Measurements from ENCODE around the gene SLC1A7. TPM values are rescaled to one million over a fixed set of nuclear protein-coding genes. Genes with fewer than 3 reads are reported as not detected.

The SLC1A7 gene
- polyA plus RNA-seq, 1 donor from 2014 or later = not detected

DNA sequence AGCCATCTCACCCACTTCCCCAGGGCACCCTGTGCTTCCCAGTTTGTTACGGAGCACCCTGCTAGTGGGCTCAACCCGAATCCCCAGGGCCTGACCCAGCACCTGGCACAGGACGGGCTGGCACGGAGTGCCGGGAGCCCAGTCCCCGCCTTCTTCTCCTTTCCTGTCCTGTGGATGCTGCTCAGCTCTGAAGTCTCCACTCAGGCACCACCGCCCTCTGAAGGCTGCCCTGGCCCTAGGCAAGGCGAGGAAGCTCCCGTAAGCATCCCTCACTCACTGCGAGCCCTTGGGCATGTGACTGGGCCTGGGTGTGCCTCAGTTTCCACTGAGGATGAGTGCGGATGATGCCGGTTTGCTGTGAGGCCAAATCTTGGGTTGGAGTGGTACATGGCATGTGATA is 21.8 kb downstream of the SLC1A7 start:
- H3F3A ChIP-seq (ENCODE audit: insufficient read depth, low read length, poor library complexity, severe bottlenecking) = no peaks in the 10 kb centered on the region
- no peaks in the 10 kb centered on the region for H3K27me3 ChIP-seq (ENCODE audit: insufficient read depth, low read depth, low read length)
- no peak for TF ChIP-seq MXI1 (conservative IDR thresholded peaks at IDR 0.05; ENCODE audit: poor library complexity, severe bottlenecking)
- TF ChIP-seq EZH2 (IDR thresholded peaks at IDR 0.05; ENCODE audit: borderline replicate concordance, insufficient read depth, low read length, poor library complexity, severe bottlenecking) = no peak
- TF ChIP-seq CTCF (IDR thresholded peaks at IDR 0.05; ENCODE audit: poor library complexity, severe bottlenecking) = no peak
- no peak for TF ChIP-seq SMC3 (conservative IDR thresholded peaks at IDR 0.05; ENCODE audit: poor library complexity)
- TF ChIP-seq TAF1 (IDR thresholded peaks at IDR 0.05; ENCODE audit: low read depth) = no peak
- TF ChIP-seq POLR2AphosphoS5 (IDR thresholded peaks at IDR 0.05) = no peak
- no peaks in the 10 kb centered on the region for H3K9me3 ChIP-seq (ENCODE audit: low read length)
- no peak overlapping the region for H3K4me2 ChIP-seq (ENCODE audit: low read length)
- H3K36me3 ChIP-seq (ENCODE audit: insufficient read depth, low read length) = no peaks in the 10 kb centered on the region
- H4K20me1 ChIP-seq (ENCODE audit: insufficient read depth) = no peaks in the 10 kb centered on the region
- H3K79me2 ChIP-seq (replicated peaks; ENCODE audit: insufficient read depth, low read length) = no peaks in the 10 kb centered on the region
- no peak overlapping the region for H2AFZ ChIP-seq (ENCODE audit: low read depth, low read length)
- no peak overlapping the region for H3K9ac ChIP-seq (ENCODE audit: low read length)
- no peak overlapping the region for H3K4me3 ChIP-seq (ENCODE audit: low read length)
- no peak overlapping the region for H3K27ac ChIP-seq (ENCODE audit: low read length)
- no peaks in the 10 kb centered on the region for H3K9me2 ChIP-seq (ENCODE audit: insufficient read depth, low read length)

DNA sequence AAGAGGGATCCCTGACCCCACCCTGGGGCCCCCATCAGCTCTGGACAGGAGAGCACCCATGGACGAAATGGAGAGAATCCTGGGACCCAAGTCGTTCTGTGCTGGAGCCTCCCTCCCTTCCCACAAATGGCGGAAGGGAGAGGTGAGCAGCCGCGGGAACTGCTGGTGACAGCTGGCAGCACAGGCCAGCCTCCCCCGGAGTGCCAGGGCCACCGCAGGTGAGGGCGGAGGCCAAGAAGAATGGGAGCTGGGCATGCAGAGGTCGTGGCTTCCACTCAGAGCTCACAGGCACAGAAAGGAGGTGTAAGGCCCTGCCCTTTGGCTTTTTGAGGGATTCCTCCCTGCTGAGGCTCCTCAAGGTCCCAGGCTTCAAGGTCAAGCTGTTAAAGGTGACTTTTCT is 24.6 kb downstream of the SLC1A7 start:
- TF ChIP-seq POLR2AphosphoS5 (IDR thresholded peaks at IDR 0.05) = no peak
- TF ChIP-seq TAF1 (IDR thresholded peaks at IDR 0.05; ENCODE audit: low read depth) = no peak
- no peak for TF ChIP-seq EZH2 (IDR thresholded peaks at IDR 0.05; ENCODE audit: borderline replicate concordance, insufficient read depth, low read length, poor library complexity, severe bottlenecking)
- TF ChIP-seq, protein P1, sequence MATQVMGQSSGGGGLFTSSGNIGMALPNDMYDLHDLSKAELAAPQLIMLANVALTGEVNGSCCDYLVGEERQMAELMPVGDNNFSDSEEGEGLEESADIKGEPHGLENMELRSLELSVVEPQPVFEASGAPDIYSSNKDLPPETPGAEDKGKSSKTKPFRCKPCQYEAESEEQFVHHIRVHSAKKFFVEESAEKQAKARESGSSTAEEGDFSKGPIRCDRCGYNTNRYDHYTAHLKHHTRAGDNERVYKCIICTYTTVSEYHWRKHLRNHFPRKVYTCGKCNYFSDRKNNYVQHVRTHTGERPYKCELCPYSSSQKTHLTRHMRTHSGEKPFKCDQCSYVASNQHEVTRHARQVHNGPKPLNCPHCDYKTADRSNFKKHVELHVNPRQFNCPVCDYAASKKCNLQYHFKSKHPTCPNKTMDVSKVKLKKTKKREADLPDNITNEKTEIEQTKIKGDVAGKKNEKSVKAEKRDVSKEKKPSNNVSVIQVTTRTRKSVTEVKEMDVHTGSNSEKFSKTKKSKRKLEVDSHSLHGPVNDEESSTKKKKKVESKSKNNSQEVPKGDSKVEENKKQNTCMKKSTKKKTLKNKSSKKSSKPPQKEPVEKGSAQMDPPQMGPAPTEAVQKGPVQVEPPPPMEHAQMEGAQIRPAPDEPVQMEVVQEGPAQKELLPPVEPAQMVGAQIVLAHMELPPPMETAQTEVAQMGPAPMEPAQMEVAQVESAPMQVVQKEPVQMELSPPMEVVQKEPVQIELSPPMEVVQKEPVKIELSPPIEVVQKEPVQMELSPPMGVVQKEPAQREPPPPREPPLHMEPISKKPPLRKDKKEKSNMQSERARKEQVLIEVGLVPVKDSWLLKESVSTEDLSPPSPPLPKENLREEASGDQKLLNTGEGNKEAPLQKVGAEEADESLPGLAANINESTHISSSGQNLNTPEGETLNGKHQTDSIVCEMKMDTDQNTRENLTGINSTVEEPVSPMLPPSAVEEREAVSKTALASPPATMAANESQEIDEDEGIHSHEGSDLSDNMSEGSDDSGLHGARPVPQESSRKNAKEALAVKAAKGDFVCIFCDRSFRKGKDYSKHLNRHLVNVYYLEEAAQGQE (IDR thresholded peaks at IDR 0.05; ENCODE audit: borderline replicate concordance) = no peak
- no peak for TF ChIP-seq RAD21 (conservative IDR thresholded peaks at IDR 0.05)
- TF ChIP-seq EP300 (conservative IDR thresholded peaks at IDR 0.05; ENCODE audit: poor library complexity, severe bottlenecking) = no peak
- TF ChIP-seq MXI1 (conservative IDR thresholded peaks at IDR 0.05; ENCODE audit: poor library complexity, severe bottlenecking) = no peak
- TF ChIP-seq CTCF (IDR thresholded peaks at IDR 0.05; ENCODE audit: poor library complexity, severe bottlenecking) = no peak
- TF ChIP-seq SMC3 (conservative IDR thresholded peaks at IDR 0.05; ENCODE audit: poor library complexity) = no peak
- Histone ChIP-seq H3F3A (ENCODE audit: insufficient read depth, low read length, poor library complexity, severe bottlenecking) (no peaks in the 10 kb centered on the region), H3K9ac (ENCODE audit: low read length) (no peak overlapping the region), H2AFZ (ENCODE audit: low read depth, low read length) (no peak overlapping the region), H3K27ac (ENCODE audit: low read length) (no peak overlapping the region), H3K9me2 (ENCODE audit: insufficient read depth, low read length) (no peaks in the 10 kb centered on the region), H3K4me2 (ENCODE audit: low read length) (no peak overlapping the region), H3K79me2 (replicated peaks; ENCODE audit: insufficient read depth, low read length) (no peaks in the 10 kb centered on the region), H3K4me3 (ENCODE audit: low read length) (no peak overlapping the region), H3K27me3 (ENCODE audit: insufficient read depth, low read depth, low read length) (no peaks in the 10 kb centered on the region), H4K20me1 (ENCODE audit: insufficient read depth) (no peaks in the 10 kb centered on the region), H3K36me3 (ENCODE audit: insufficient read depth, low read length) (no peaks in the 10 kb centered on the region), H3K9me3 (ENCODE audit: low read length) (no peaks in the 10 kb centered on the region)
